SK-N-SH treated with all-trans-retinoic acid at 6 μM for 48 hours (cell line): ENCODE results near the gene PSEN2.

ENCODE experiments used
- ATAC-seq: fragments of 200-7000 bp; cut with Tn5 transposase; 3 replicates; pipeline ENCODE4 v1.9.1; 2020; ENCODE audit warnings: mild to moderate bottlenecking, moderate library complexity
- ARNTL ChIP-seq: fragments of 450-650 bp; formaldehyde crosslinking; IDR thresholded peaks from 2 replicates; pipeline ENCODE4 v1.5.0; 2020; ENCODE audit warnings: low read depth, mild to moderate bottlenecking, moderate library complexity, borderline replicate concordance
- BACH2 ChIP-seq: fragments of 250-450 bp; sonication (Bioruptor Pico); IDR thresholded peaks from 2 replicates; pipeline ENCODE4 v1.9.0; 2021; ENCODE audit warnings: mild to moderate bottlenecking, borderline replicate concordance
- CREB5 ChIP-seq: fragments of 250-450 bp; sonication (Bioruptor Pico); IDR thresholded peaks from 2 replicates; pipeline ENCODE4 v1.5.1; 2020; ENCODE audit warnings: low read depth, mild to moderate bottlenecking, moderate library complexity
- CSRNP3 ChIP-seq: fragments of 250-450 bp; sonication (Bioruptor Pico); IDR thresholded peaks from 2 replicates; pipeline ENCODE4 v1.5.1; 2021; ENCODE audit warnings: mild to moderate bottlenecking, moderate library complexity
- ESRRG ChIP-seq: fragments of 250-450 bp; sonication (Bioruptor Pico); IDR thresholded peaks from 2 replicates; pipeline ENCODE4 v1.6.1; 2021; ENCODE audit warnings: mild to moderate bottlenecking
- GLIS3 ChIP-seq: fragments of 250-450 bp; sonication (Bioruptor Pico); IDR thresholded peaks from 2 replicates; pipeline ENCODE4 v1.5.0; 2020; ENCODE audit warnings: mild to moderate bottlenecking, moderate library complexity
- POU6F1 ChIP-seq: fragments of 250-450 bp; sonication (Bioruptor Pico); IDR thresholded peaks from 2 replicates; pipeline ENCODE4 v1.8.0; 2021; ENCODE audit warnings: low read depth, mild to moderate bottlenecking, moderate library complexity, borderline replicate concordance
- RARB ChIP-seq: fragments of 250-450 bp; sonication (Bioruptor Pico); IDR thresholded peaks from 2 replicates; pipeline ENCODE4 v1.8.0; 2021; ENCODE audit warnings: mild to moderate bottlenecking, moderate library complexity
- SNAI2 ChIP-seq: fragments of 250-450 bp; sonication (Bioruptor Pico); IDR thresholded peaks from 2 replicates; pipeline ENCODE4 v1.5.0; 2020; ENCODE audit warnings: mild to moderate bottlenecking, moderate library complexity
- TCF4 ChIP-seq: fragments of 250-450 bp; sonication (Bioruptor Pico); IDR thresholded peaks from 2 replicates; pipeline ENCODE4 v1.8.0; 2021; ENCODE audit warnings: mild to moderate bottlenecking, moderate library complexity, borderline replicate concordance
- TOX ChIP-seq: fragments of 250-450 bp; sonication (Bioruptor Pico); IDR thresholded peaks from 2 replicates; pipeline ENCODE4 v1.8.0; 2021; ENCODE audit warnings: mild to moderate bottlenecking, moderate library complexity, borderline replicate concordance
- TSHZ2 ChIP-seq: fragments of 250-450 bp; sonication (Bioruptor Pico); IDR thresholded peaks from 2 replicates; pipeline ENCODE4 v1.5.0; 2020; ENCODE audit warnings: mild to moderate bottlenecking, moderate library complexity
- ZC3H10 ChIP-seq: fragments of 250-450 bp; sonication (Bioruptor Pico); IDR thresholded peaks from 2 replicates; pipeline ENCODE4 v1.5.1; 2021; ENCODE audit warnings: mild to moderate bottlenecking, moderate library complexity
- ZFP3 ChIP-seq: fragments of 250-450 bp; sonication (Bioruptor Pico); IDR thresholded peaks from 2 replicates; pipeline ENCODE4 v1.5.0; 2020; ENCODE audit warnings: mild to moderate bottlenecking, moderate library complexity
- ZFP30 ChIP-seq: fragments of 450-650 bp; formaldehyde crosslinking; IDR thresholded peaks from 2 replicates; pipeline ENCODE4 v1.5.0; 2022; ENCODE audit warnings: mild to moderate bottlenecking, moderate library complexity
- ZNF565 ChIP-seq: fragments of 450-650 bp; formaldehyde crosslinking; conservative IDR thresholded peaks from 2 replicates; pipeline ENCODE4 v1.5.0; 2020; ENCODE audit warnings: low read depth, mild to moderate bottlenecking, moderate library complexity
- ZNF70 ChIP-seq: fragments of 450-650 bp; formaldehyde crosslinking; IDR thresholded peaks from 2 replicates; pipeline ENCODE4 v1.5.0; 2020; ENCODE audit warnings: mild to moderate bottlenecking, moderate library complexity
- ZNF8 ChIP-seq: fragments of 450-650 bp; formaldehyde crosslinking; IDR thresholded peaks from 2 replicates; pipeline ENCODE4 v1.5.0; 2020; ENCODE audit warnings: mild to moderate bottlenecking, moderate library complexity

PSEN2 gene

GRCh38 chr1:226908419-226908818, 38.0 kb downstream of the PSEN2 start:
- no peak for ATAC-seq
- TF ChIP-seq SNAI2 (CRISPR knock-in tag) (no peak), ZNF565 (CRISPR knock-in tag) (no peak), GLIS3 (CRISPR knock-in tag) (no peak), CSRNP3 (CRISPR knock-in tag) (no peak)

GRCh38 chr1:226908913-226909312, 38.5 kb downstream of the PSEN2 start:
- TF ChIP-seq TSHZ2 = no peak
- no peak for TF ChIP-seq ZFP3 (CRISPR knock-in tag)
- TF ChIP-seq RARB (CRISPR knock-in tag) = no peak
- TF ChIP-seq GLIS3 (CRISPR knock-in tag) = no peak
- no peak for TF ChIP-seq ZNF8
- no peak for TF ChIP-seq POU6F1 (CRISPR knock-in tag)
- no peak for TF ChIP-seq ZC3H10
- TF ChIP-seq BACH2 (CRISPR knock-in tag) = no peak
- no peak for TF ChIP-seq ZNF70 (CRISPR knock-in tag)
- ATAC-seq = no peak

GRCh38 chr1:226912587-226913176, 42.3 kb downstream of the PSEN2 start:
- ATAC-seq = no peak
- TF ChIP-seq ESRRG (CRISPR knock-in tag) (no peak), SNAI2 (CRISPR knock-in tag) (no peak), CREB5 (CRISPR knock-in tag) (no peak), POU6F1 (CRISPR knock-in tag) (no peak), TSHZ2 (no peak), TCF4 (CRISPR knock-in tag) (no peak), ZNF565 (CRISPR knock-in tag) (no peak), ZFP30 (CRISPR knock-in tag) (no peak), ARNTL (no peak), GLIS3 (CRISPR knock-in tag) (no peak), CSRNP3 (CRISPR knock-in tag) (no peak), ZNF70 (CRISPR knock-in tag) (no peak), TOX (CRISPR knock-in tag) (no peak), ZC3H10 (no peak), BACH2 (CRISPR knock-in tag) (no peak)
